Neural cell (in vitro differentiated cells): ENCODE results near the gene GOLGA6A.

Experiments
- EP300 ChIP-seq: fragments of 450-650 bp; conservative IDR thresholded peaks from 2 replicates; pipeline ENCODE4 v1.6.1; 2014; ENCODE audit warnings: antibody characterized with exemption, mild to moderate bottlenecking, moderate library complexity; ENCODE audit not compliant: poor library complexity, severe bottlenecking
- EZH2 ChIP-seq: fragments of 200-600, 300-800 bp; shearing (Covaris generic), sonication (generic); IDR thresholded peaks from 2 replicates; pipeline ENCODE4 v1.6.1; 2014; ENCODE audit warnings: antibody characterized with exemption, low read length, borderline replicate concordance, mild to moderate bottlenecking; ENCODE audit not compliant: insufficient read depth, poor library complexity, severe bottlenecking
- MXI1 ChIP-seq: fragments of 450-650 bp; conservative IDR thresholded peaks from 2 replicates; pipeline ENCODE4 v1.6.1; 2014; ENCODE audit warnings: antibody characterized with exemption, mild to moderate bottlenecking; ENCODE audit not compliant: poor library complexity, severe bottlenecking
- POLR2AphosphoS5 ChIP-seq: IDR thresholded peaks from 2 replicates; pipeline ENCODE4 v1.6.1; 2012
- RAD21 ChIP-seq: fragments of 450-650 bp; conservative IDR thresholded peaks from 2 replicates; pipeline ENCODE4 v1.6.1; 2014; ENCODE audit warnings: antibody characterized with exemption, mild to moderate bottlenecking, moderate library complexity
- REST ChIP-seq: IDR thresholded peaks from 2 replicates; pipeline ENCODE4 v1.6.1; 2012; ENCODE audit warnings: borderline replicate concordance
- SMC3 ChIP-seq: fragments of 450-650 bp; conservative IDR thresholded peaks from 2 replicates; pipeline ENCODE4 v1.6.1; 2014; ENCODE audit warnings: antibody characterized with exemption, mild to moderate bottlenecking, moderate library complexity; ENCODE audit not compliant: poor library complexity
- TF ChIP-seq, protein P1 (sequence below): fragments of 450-650 bp; IDR thresholded peaks from 2 replicates; pipeline ENCODE4 v1.5.1; 2014; ENCODE audit warnings: antibody characterized with exemption, mild to moderate bottlenecking, moderate library complexity; ENCODE audit not compliant: poor library complexity, severe bottlenecking

DNA sequence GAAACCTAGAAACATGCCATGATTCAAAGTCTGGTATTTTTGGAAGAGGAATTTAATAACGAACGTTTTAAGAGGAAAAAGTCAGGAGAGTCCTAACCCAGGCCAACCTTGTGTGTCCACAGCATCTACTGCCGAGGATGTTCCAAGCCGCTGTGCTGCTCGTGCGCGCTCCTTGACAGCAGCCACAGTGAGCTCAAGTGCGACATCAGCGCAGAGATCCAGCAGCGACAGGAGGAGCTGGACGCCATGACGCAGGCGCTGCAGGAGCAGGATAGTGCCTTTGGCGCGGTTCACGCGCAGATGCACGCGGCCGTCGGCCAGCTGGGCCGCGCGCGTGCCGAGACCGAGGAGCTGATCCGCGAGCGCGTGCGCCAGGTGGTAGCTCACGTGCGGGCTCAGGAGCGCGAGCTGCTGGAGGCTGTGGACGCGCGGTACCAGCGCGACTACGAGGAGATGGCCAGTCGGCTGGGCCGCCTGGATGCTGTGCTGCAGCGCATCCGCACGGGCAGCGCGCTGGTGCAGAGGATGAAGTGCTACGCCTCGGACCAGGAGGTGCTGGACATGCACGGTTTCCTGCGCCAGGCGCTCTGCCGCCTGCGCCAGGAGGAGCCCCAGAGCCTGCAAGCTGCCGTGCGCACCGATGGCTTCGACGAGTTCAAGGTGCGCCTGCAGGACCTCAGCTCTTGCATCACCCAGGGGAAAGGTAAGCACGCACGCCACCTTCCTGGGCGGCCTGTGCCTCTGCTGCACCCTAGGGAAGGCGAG, 59.5 kb downstream of the GOLGA6A start:
- TF ChIP-seq, protein P1, sequence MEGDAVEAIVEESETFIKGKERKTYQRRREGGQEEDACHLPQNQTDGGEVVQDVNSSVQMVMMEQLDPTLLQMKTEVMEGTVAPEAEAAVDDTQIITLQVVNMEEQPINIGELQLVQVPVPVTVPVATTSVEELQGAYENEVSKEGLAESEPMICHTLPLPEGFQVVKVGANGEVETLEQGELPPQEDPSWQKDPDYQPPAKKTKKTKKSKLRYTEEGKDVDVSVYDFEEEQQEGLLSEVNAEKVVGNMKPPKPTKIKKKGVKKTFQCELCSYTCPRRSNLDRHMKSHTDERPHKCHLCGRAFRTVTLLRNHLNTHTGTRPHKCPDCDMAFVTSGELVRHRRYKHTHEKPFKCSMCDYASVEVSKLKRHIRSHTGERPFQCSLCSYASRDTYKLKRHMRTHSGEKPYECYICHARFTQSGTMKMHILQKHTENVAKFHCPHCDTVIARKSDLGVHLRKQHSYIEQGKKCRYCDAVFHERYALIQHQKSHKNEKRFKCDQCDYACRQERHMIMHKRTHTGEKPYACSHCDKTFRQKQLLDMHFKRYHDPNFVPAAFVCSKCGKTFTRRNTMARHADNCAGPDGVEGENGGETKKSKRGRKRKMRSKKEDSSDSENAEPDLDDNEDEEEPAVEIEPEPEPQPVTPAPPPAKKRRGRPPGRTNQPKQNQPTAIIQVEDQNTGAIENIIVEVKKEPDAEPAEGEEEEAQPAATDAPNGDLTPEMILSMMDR, result no peak
- TF ChIP-seq REST (no peak), EP300 (no peak), MXI1 (no peak), EZH2 (no peak), POLR2AphosphoS5 (no peak), SMC3 (no peak), RAD21 (no peak)
